Measurements from ENCODE around the gene CCDC40.
"Not testable (repeated sequence)": the region's sequence is repeated elsewhere in the genome, so short reads cannot be mapped to it uniquely, and the experiment has no call there.

The CCDC40 gene

GRCh38 chr17:79993390-79994227 lies 42.8 kb upstream of the CCDC40 start:
- peaks cover 35 to 43% of the 10 kb centered on the region in 2 donors for H3K4me1 Mint-ChIP-seq

GRCh38 chr17:79994228-79994569 lies 42.2 kb upstream of the CCDC40 start:
- Mint-ChIP-seq H3K4me1 (peaks cover 35 to 43% of the 10 kb centered on the region in 2 donors), H3K27me3 (peaks cover 6 to 11% of the 10 kb centered on the region in 2 donors)
- not testable (repeated sequence) for H3K9me3 Mint-ChIP-seq; H3K4me3 Mint-ChIP-seq; DNase-seq; ATAC-seq (replicated peaks); H3K27ac Mint-ChIP-seq; H3K36me3 Mint-ChIP-seq

More at GRCh38 chr17:79993390-79994227, 42.8 kb upstream of the CCDC40 start:
- ATAC-seq (replicated peaks) (peak; percentile 36 to 43), DNase-seq (peak; percentile 44)
- Mint-ChIP-seq H3K36me3 (no peaks in the 10 kb centered on the region), H3K9me3 (no peaks in the 10 kb centered on the region), H3K4me3 (no peak overlapping the region), H3K27ac (peak overlapping the region; percentile 31), H3K27me3 (peaks cover 6 to 11% of the 10 kb centered on the region in 2 donors)

GRCh38 chr17:79994602-79995001 lies 41.8 kb upstream of the CCDC40 start:
- peaks cover 35 to 43% of the 10 kb centered on the region in 2 donors for H3K4me1 Mint-ChIP-seq
- ATAC-seq (replicated peaks) (no peak), DNase-seq (no peak)
- no peaks in the 10 kb centered on the region for H3K36me3 Mint-ChIP-seq
- peaks cover 6 to 11% of the 10 kb centered on the region in 2 donors for H3K27me3 Mint-ChIP-seq
- no peak overlapping the region for H3K27ac Mint-ChIP-seq
- H3K9me3 Mint-ChIP-seq, result no peaks in the 10 kb centered on the region
- H3K4me3 Mint-ChIP-seq, result no peak overlapping the region

GRCh38 chr17:79995696-79996095 lies 40.7 kb upstream of the CCDC40 start:
- DNase-seq (no peak), ATAC-seq (replicated peaks) (no peak)
- Mint-ChIP-seq H3K36me3 (peaks cover 0 to 1% of the 10 kb centered on the region in 2 donors), H3K27me3 (peaks cover 6 to 8% of the 10 kb centered on the region in 2 donors), H3K4me3 (no peak overlapping the region), H3K27ac (no peak overlapping the region), H3K4me1 (peaks cover 35 to 43% of the 10 kb centered on the region in 2 donors), H3K9me3 (no peaks in the 10 kb centered on the region)

- Mint-ChIP-seq H3K9me3 (no peaks in the 10 kb centered on the region), H3K4me3 (no peak overlapping the region), H3K36me3 (peaks cover 0 to 1% of the 10 kb centered on the region in 2 donors), H3K27ac (no peak overlapping the region), H3K27me3 (peaks cover 6% of the 10 kb centered on the region in 2 donors), H3K4me1 (peaks cover 32 to 40% of the 10 kb centered on the region in 2 donors)
- DNase-seq (no peak), ATAC-seq (replicated peaks) (no peak)
Observed at GRCh38 chr17:79996291-79996690, 40.2 kb upstream of the CCDC40 start.

- Mint-ChIP-seq H3K9me3 (no peaks in the 10 kb centered on the region), H3K36me3 (peaks cover 0 to 1% of the 10 kb centered on the region in 2 donors), H3K27me3 (peaks cover 6% of the 10 kb centered on the region in 2 donors), H3K27ac (peak overlapping the region; percentile 93), H3K4me3 (peak overlapping the region; percentile 41 to 67), H3K4me1 (peaks cover 31 to 35% of the 10 kb centered on the region in 2 donors)
- DNase-seq, result peak; percentile 68
- peak; percentile 95 for ATAC-seq (replicated peaks)
Observed at GRCh38 chr17:79997011-79997660, 39.3 kb upstream of the CCDC40 start.

- peaks cover 0 to 1% of the 10 kb centered on the region in 2 donors for H3K36me3 Mint-ChIP-seq
- no peak overlapping the region for H3K4me3 Mint-ChIP-seq
- H3K4me1 Mint-ChIP-seq, result peaks cover 12 to 13% of the 10 kb centered on the region in 2 donors
- H3K27ac Mint-ChIP-seq, result no peak overlapping the region
- H3K27me3 Mint-ChIP-seq, result no peaks in the 10 kb centered on the region
- ATAC-seq (replicated peaks) (no peak), DNase-seq (no peak)
- no peaks in the 10 kb centered on the region for H3K9me3 Mint-ChIP-seq
Observed at GRCh38 chr17:80000136-80000535, 36.3 kb upstream of the CCDC40 start.

- no peak for ATAC-seq (replicated peaks)
Observed at GRCh38 chr17:80000981-80001775, 35.3 kb upstream of the CCDC40 start.

GRCh38 chr17:80002070-80002641 lies 34.3 kb upstream of the CCDC40 start:
- H3K4me1 Mint-ChIP-seq, result peaks cover 13 to 17% of the 10 kb centered on the region in 2 donors

More at GRCh38 chr17:80000981-80001775, 35.3 kb upstream of the CCDC40 start:
- H3K27ac Mint-ChIP-seq, result no peak overlapping the region
- H3K4me1 Mint-ChIP-seq, result peaks cover 17 to 21% of the 10 kb centered on the region in 2 donors
- peaks cover 0 to 3% of the 10 kb centered on the region in 2 donors for H3K27me3 Mint-ChIP-seq
- H3K36me3 Mint-ChIP-seq, result peaks cover 0 to 1% of the 10 kb centered on the region in 2 donors
- H3K9me3 Mint-ChIP-seq, result no peaks in the 10 kb centered on the region
- H3K4me3 Mint-ChIP-seq, result no peak overlapping the region
- DNase-seq, result no peak

GRCh38 chr17:80002690-80003490 lies 33.6 kb upstream of the CCDC40 start:
- no peak for DNase-seq
- Mint-ChIP-seq H3K4me3 (no peak overlapping the region), H3K27me3 (peaks cover 0 to 4% of the 10 kb centered on the region in 2 donors), H3K4me1 (peaks cover 7 to 10% of the 10 kb centered on the region in 2 donors), H3K36me3 (peaks cover 0 to 1% of the 10 kb centered on the region in 2 donors), H3K27ac (no peak overlapping the region), H3K9me3 (no peaks in the 10 kb centered on the region)
- no peak for ATAC-seq (replicated peaks)

More at GRCh38 chr17:80002070-80002641, 34.3 kb upstream of the CCDC40 start:
- no peak for ATAC-seq (replicated peaks)
- Mint-ChIP-seq H3K4me3 (no peak overlapping the region), H3K9me3 (no peaks in the 10 kb centered on the region), H3K27ac (no peak overlapping the region), H3K36me3 (peaks cover 0 to 1% of the 10 kb centered on the region in 2 donors), H3K27me3 (peaks cover 0 to 4% of the 10 kb centered on the region in 2 donors)
- no peak for DNase-seq

GRCh38 chr17:80003969-80004368 lies 32.5 kb upstream of the CCDC40 start:
- no peak overlapping the region for H3K27ac Mint-ChIP-seq
- H3K36me3 Mint-ChIP-seq, result peaks cover 0 to 1% of the 10 kb centered on the region in 2 donors
- peaks cover 11 to 18% of the 10 kb centered on the region in 2 donors for H3K4me1 Mint-ChIP-seq
- no peak overlapping the region for H3K4me3 Mint-ChIP-seq
- H3K27me3 Mint-ChIP-seq, result peaks cover 4% of the 10 kb centered on the region in 2 donors
- H3K9me3 Mint-ChIP-seq, result no peaks in the 10 kb centered on the region
- ATAC-seq (replicated peaks) (no peak), DNase-seq (no peak)

- peaks cover 11 to 18% of the 10 kb centered on the region in 2 donors for H3K4me1 Mint-ChIP-seq
- peaks cover 0 to 2% of the 10 kb centered on the region in 2 donors for H3K36me3 Mint-ChIP-seq
- ATAC-seq (replicated peaks) (peak; percentile 67 to 73), DNase-seq (peak; percentile 42)
- no peaks in the 10 kb centered on the region for H3K9me3 Mint-ChIP-seq
- peak overlapping the region in 1 of 2 donors; percentile 61 for H3K4me3 Mint-ChIP-seq
- peaks cover 4% of the 10 kb centered on the region in 2 donors for H3K27me3 Mint-ChIP-seq
- H3K27ac Mint-ChIP-seq, result no peak overlapping the region
Observed at GRCh38 chr17:80005360-80006338, 30.8 kb upstream of the CCDC40 start.
